HG03135 (cell line): ENCODE results near the gene MAGI2.
"Not testable (repeated sequence)": the region's sequence is repeated elsewhere in the genome, so short reads cannot be mapped to it uniquely, and the experiment has no call there.

Experiments used
- ATAC-seq: cut with Tn5 transposase; IDR thresholded peaks from one replicate; pipeline ENCODE4 v1.9.1; 2021; ENCODE audit warnings: mild to moderate bottlenecking, moderate library complexity; ENCODE audit not compliant: unreplicated experiment

Gene MAGI2

DNA sequence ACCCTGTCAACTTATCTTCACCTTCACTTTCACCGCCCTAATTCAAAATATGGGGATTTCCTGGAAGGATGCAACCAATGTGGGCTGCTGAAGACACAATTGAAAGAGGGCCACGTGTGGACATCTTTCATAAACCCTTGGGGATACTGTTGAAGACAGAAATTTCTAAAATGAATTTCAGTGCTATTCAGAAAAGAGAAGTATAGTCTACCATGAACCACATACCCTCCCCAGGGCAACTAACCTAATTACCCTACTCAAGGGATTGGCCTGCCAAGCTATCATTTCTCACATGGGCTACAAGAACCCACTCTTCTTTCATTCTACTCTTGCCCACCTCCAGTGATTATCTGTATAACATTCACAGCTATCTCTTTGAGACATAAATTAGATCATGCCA, 1428.9 kb downstream of the MAGI2 start:
- no peak for ATAC-seq

DNA sequence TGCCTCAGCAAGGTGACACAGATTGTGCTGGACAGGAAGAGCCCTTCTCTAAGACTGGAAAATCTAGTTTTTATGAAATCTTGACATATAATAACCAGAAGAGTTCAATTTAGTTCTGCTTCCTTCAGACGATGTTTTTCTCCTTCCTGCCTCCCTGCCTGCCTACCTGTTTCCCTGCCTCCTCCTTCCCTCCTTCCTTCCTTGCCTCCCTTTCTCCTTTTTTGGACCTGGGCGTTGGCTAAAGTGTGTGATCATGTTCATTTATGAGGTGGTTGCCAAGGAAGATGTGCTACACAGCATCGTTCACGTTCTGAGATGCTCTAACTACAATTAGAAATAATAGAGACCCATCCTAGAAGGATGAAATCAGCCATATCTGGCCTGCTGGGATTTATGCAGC, 1430.3 kb downstream of the MAGI2 start:
- ATAC-seq: no peak

DNA sequence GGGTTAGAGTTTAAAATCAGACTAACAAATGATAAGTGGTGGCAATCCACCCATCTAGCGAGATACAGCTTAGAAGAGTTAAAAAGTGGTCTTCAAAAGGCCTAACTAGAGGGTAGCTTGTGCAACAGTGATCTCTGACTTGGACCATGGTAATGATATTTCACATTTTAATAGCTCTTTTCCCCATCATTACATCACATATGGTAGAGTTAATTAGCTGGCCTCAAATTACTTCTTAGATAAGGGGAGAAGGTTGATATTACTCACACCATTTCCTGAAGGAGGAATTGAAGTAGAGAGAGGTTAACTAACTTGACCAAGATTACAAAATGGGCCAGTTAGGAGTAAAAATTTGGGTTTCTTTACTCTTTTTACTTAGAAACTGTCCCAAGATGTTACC, 1431.3 kb downstream of the MAGI2 start:
- ATAC-seq: no peak

DNA sequence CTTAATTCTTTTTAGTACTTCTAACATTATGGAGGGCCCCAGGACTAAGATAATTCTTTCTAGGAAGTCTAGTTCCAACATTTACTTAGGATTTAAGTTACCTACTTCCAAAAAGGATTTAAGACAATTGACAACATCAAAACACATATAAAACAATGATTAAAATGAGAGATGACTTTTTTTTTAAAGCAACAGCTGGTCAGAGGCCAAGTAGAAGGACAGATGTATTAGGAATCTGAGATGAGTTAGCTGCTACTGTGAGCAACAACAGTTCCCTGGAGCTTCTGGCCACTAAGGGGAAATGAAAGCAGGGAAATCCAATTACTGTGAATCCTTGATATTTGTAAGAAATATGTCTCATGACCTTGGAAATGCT, 1432.6 kb downstream of the MAGI2 start:
- ATAC-seq: no peak

DNA sequence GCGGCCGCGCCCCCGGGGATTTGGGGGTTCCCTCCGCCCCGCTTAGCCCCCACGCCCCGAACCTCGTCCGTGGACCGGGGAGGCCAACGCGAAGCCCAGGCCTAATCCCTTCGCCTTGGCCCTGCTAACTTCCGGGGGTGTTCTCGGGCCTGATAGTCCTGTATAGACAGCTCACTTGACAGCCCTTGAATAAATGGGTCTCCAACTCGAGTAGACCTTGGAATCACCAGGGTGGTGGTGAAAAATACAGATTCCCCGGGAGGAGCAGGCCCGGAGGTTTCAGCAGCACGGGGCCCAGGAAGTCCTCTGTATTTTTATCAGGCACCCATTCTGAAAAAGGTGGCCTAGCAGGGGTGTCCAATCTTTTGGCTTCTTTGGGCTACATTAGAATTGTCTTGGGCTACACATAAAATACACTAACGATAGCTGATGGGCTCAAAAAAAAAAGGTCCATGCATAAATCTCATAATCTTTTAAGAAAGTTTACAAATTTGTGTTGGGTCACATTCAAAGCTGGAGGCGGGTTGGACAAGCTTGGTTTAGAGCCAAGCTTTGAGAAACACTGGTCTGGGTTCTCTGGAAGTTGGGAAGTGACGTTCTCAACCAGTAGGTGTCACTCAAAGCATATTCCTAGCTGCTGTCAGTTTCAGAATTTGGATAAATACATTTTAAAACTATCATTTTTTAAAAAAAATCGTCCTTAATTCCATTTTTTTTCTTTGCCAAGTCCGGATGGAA, 1433.2 kb downstream of the MAGI2 start:
- ATAC-seq: peak; percentile 42

DNA sequence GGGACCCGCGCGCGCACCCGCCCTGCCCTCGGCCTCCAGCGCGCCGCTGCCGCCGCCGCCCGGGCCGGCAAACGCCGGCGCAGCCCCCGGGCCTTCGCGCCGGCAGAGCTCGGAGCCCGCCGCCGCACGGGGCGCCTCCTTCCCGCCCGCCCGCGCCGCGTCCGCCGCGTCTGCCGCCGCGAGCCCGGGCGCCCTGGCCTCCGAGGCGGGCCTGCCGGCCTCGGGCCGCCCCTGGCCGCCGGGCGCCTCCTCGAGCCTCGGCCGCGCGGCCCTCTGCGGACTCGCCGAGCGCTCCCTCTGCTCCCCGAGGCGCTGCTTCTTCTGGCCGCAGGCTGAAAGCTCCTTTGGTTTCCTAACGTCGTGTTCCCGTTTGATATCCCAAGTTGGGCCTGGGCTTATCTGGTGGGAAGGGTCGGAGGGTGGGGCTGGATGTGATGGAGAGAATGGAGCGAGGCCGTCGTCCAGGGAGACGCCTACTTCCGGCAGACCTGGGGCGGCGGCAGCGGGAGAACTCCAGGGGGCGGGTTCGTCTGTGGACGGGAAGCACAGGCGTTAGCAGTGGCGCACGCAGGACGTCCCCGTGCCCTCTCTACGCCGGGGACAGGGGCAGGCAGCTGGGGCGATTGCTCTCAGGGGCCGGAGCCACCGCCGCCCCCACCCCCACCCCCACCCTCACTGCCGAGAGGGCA, 1433.9 kb downstream of the MAGI2 start:
- ATAC-seq: peak; percentile 62

DNA sequence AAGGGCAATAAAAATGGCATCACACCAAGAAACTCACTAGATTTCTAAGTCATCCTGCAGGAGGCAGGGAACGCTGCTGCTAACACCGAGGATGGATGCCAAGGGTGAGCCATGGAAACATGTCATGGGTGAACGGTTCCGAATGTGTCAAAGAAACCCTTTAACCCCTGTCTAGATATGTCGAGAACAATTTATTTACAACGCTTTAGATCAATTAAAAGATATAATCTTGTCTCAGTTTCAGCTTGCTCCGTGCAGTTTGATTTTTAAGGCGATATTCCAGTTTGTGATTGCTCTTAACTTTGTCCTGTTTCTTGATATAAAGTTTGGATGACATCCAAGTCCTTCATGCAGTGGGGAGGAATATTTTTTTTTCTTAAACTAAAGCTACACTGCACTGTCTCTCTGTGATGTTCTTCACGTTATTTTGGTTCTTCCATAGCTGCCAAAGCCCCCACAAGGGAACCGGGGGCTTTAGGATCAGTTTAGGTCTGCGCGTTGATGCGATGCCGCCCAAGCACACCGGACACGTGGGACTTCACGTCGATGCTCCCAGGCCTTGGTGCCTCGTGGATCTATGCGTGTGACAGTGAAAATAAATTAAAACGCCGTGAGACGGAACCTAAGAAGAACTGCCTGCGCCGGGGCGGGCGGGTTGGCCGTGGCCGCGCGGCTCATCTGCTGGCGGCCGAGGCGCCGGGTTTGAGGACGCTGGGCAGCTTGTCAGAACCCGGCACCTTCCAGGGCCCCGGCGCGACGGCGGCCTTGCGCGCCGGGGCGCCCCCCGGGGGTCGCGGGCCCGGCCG, 1434.6 kb downstream of the MAGI2 start:
- peak; percentile 17 for ATAC-seq

DNA sequence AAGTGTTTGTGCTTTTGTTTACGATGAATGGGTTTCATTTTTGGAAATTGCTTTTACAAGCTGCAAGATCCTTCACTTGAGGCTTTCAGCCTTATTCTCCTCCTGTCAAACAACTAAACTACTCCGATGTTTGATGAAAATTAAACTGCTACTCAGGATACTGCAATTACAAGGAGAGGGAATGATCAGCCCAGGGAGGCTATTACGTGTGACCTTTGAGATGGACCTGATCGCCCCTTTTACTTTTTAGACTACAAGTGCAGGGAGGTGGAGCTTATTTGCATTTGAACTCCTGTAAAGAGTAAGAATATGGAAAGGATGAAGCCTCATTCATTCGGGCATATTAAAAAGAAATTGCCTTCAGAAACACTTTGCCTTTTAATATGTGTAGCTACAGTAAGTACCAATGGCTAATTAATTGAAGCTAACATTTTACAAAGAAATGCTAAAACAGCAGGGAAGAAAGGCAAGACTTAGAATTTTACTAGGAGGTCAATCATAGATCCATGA, 1435.8 kb downstream of the MAGI2 start:
- no peak for ATAC-seq

DNA sequence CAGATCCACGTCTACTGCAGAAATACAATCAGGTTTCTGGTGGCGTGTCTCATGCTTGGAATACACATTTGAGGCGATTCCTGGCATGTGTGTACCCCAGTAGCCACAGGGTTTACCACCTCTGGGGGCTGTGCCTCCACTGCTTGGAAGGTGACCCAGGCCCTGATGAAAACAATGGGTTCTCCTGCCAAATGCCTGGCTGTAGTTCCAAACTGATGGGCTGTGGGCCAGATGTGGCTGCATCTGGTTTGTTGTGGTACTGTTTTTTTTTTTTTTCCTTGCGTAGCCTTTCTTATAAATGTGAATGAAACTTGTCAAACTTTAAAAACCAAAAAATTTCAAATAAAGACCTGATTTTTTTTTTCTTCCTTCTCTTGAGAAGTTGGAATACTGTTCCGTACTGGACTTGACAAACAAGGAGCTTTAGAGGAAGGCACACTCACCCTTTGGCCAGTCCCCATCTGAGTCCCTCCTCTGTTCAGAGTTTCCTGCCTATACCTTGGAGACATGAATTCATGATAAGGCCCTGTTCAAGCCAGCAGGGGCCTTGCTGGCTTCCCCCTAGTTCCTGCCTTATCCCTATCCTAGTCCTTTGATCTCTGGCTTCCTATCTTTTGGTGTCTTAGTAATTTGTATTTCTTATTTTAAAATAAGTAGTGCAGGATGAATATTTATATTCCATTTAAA, 1437.8 kb downstream of the MAGI2 start:
- ATAC-seq: no peak

DNA sequence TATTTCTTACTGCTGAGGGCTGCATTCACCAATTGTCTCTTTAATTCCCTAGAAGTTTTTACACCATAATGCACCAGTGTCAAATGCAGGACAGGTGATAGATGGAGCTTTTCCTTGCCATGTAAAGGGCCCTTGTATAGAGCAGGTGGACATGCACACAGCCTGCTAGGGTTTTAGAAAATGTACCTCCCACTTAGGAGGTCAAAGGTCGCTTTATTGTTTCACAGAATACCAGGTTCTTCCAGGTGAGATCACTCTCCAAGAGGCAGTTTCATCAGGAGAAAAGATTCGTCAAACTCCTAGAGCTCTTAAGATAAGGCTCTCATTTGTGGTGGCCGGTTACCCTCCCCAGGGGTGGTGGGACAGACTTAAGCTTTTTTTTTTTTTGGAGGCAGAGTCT, 1439.1 kb downstream of the MAGI2 start:
- no peak for ATAC-seq

DNA sequence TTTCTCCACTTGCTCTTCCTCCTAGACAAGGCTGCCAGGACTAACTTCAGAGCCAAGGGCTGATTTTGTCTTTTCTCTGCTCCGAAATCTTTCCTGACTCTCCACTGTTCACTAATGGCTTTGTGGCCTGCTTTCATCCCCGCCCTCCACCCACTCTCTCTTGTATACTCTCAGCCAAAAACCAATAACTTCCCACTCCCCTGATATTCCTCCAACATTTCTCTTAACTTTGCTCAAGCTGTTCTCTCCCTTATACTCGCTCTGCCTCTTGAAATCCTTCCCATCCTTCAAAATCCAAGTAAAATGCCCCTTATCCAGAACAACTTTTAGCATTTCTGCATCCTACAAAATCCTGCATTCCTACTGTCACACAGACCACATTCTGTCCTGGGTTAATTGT, 1440.1 kb downstream of the MAGI2 start:
- ATAC-seq: no peak

DNA sequence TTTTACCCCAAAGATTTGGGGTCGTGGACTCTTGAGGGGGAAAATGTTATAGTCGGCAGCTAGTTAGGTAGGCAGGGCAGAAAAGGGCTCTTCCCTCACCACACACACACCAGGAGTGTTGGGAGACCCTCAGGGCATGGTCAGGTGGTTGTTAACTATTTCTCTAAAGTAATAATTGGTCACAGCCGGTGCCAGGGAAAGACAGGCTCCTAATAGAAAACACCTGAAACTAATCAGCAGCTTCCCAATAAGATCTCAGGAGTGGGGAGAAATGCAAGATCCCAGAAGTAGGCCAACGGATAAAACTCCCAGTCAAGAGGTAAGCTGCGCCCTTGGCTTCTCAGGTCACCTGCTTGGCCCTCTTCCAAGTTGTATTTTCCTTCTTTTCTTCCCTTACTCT, 1441.8 kb downstream of the MAGI2 start:
- ATAC-seq: no peak

DNA sequence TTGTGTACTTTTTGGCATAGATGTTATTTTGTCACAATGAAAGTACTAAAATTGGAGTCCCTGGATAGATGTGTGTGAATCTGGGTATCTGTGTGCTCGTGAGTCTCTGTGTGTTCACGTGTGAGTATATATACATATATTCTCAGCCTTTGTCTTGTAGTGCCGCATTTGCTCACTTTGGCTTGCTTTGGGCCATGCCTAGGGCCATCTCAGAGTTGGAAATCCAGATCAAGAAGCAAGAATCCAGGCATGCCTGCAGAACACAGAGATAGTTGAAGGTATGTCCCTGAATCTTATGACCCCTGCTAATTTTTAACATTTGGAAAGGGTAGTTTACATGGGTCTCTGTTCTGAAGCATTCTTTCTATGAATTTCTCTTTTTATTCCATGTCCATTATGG, 1446.2 kb downstream of the MAGI2 start:
- no peak for ATAC-seq

DNA sequence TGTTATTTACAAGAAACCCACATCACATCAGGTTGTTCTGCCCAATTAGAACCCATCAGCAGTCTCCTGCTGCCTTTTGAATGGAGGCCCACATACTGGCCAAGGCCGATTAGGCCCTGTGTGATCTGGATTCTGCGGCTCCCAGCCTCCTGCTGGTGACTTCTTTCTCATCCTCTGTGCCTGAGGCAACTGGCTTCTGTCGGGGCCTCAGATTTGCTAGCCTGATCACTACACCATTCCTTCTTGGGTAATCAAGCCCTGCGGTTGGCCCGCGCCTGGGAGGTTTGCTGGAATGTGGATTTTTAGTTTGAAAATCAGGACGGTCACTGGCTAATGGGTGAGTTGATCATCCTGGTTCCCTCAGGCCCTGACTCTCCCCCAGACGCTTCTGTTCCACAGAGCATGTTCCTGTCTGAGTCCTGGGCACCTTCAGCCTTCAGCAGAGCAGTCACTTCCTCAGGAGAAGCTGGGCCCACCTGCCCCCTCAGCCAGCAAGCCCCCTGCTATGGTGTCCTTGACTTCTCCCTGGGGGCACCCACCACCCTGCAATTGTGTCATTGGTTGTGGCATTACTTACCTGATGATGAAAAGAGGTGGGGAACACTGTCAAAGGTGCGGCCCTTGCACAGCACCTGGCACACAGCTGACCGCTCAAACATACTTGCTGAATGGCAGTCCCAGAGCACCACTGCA, 1447.3 kb downstream of the MAGI2 start:
- no peak for ATAC-seq

DNA sequence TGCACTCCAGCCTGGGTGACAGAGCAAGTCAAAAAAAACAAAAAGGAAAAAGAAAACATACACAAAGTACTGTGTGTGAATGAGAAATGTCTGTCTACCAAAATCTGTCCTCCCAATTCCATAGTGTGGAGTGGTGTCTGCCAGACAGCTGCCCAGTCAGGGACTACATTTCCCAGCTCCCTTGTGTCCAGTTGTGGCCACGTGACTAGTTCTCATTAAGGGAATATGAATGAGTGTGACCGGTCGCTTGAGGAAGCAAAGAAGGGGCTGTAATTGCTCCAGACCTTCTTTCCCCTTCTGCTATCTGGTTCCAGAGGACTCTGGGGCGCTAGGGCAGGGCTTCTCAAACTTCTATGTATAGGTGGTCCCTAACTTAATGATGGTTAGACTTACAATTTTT, 1450.8 kb downstream of the MAGI2 start:
- no peak for ATAC-seq

DNA sequence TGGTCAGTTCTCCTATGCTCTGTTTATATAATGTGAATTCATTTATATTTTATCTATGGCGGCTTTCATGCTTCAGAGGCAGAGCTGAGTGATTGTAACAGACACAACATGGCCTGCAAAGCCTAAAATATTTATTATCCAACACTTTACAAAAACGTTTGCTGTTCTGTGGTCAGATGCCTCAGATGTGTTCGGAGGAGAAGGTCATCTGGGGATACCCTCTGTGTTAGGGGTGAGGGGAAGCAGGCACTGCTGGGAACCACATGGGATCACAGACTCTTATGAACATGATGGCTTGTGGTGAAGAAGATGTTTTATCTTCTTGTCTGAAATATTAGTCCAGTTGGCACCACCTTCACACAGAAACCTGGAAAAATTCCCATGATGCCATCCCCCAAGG, 1451.4 kb downstream of the MAGI2 start:
- no peak for ATAC-seq

DNA sequence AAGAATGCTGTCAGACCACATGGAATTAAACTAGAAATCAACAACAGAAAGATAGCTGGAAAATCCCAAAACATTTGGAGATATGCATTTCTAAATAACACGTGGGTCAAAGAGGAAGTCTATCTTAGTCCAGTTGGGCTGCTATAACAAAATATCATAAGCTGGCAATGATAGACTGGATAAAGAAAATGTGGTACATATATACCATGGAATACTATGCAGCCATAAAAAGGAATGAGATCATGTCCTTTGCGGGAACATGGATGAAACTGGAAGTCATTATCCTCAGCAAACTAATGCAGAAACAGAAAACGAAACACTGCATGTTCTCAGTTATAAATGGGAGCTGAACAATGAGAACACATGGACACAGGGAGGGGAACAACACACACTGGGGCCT, 1454.3 kb downstream of the MAGI2 start:
- ATAC-seq: not testable (repeated sequence)

DNA sequence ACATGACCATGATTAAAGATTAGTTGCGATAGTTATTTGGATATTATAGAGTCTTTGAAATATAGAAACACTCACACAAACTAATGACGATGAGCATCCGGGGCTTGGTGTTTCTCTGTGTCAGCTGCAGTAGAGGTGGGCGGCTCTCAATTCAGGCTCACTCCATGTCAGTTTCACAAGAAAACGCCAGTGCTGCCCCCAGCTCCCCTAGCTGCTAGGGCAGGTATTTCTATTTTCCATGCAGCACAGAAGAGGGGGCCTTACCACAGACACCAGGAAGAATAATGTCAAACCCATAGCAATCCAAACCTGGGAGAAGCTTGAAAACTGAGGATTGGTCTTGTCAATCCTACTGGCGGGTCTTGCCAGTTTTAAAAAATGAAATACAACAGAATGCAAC, 1457.8 kb downstream of the MAGI2 start:
- ATAC-seq: no peak

DNA sequence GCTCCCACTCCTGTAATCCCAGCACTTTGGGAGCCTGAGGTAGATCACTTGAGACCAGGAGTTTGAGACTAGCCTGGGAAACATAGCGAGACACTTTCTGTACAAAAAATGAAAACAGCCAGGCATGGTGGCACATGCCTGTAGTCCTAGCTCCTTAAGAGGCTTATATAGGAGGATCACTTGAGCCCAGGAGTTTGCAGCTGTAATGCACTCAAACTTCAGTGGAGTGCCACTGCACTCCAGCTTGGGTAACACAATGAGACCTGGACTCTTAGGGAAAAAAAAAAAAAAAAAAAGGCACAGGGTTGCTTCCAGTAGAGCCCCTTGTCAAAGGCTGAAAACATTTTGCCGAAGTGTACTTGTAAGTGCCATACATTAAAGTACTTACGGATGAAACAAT, 1459.6 kb downstream of the MAGI2 start:
- ATAC-seq: no peak

DNA sequence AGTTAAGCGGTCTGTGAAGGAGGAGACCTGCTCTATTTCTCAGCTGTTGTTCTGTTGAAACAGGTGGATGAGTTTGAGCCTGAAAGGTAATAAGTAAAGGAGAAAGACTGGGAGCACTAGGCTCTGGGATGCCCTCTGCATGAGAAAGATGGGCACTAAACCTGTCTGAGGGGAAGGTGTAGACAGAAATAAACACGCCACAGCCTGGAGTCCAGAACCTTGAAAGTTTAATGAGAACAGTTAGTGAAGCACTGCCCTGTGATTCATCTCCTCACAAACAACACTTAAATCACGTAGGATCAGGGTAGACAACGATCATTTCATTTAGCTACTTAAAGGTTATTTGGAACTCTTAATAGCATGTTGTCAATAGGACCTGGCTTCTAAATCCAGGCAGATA, 1461.8 kb downstream of the MAGI2 start:
- ATAC-seq: no peak
